Fibroblast of skin of right quadriceps (primary cell): ENCODE data around the gene MBOAT2.
"Not testable (repeated sequence)": the region's sequence is repeated elsewhere in the genome, so short reads cannot be mapped to it uniquely, and the experiment has no call there.

Experiments used
- DNase-seq: peaks from one replicate; pipeline ENCODE4 v3.0.0-alpha.2; 2013

The MBOAT2 gene

GRCh38 chr2:8939486-8940114 is 63.9 kb downstream of the MBOAT2 start:
- DNase-seq: no peak

- DNase-seq: no peak
Observed at GRCh38 chr2:8938384-8938783, 65.1 kb downstream of the MBOAT2 start.

- no peak for DNase-seq
Observed at GRCh38 chr2:8935982-8936381, 67.5 kb downstream of the MBOAT2 start.

GRCh38 chr2:8934338-8934737 is 69.1 kb downstream of the MBOAT2 start:
- DNase-seq: no peak

GRCh38 chr2:8932702-8933101 is 70.8 kb downstream of the MBOAT2 start:
- no peak for DNase-seq

GRCh38 chr2:8930185-8930584 is 73.3 kb downstream of the MBOAT2 start:
- not testable (repeated sequence) for DNase-seq

GRCh38 chr2:8929128-8929527 is 74.4 kb downstream of the MBOAT2 start:
- no peak for DNase-seq

- no peak for DNase-seq
Observed at GRCh38 chr2:8927510-8928455, 75.7 kb downstream of the MBOAT2 start.

GRCh38 chr2:8926356-8926755 is 77.1 kb downstream of the MBOAT2 start:
- DNase-seq: no peak

- DNase-seq: no peak
Observed at GRCh38 chr2:8925411-8925810, 78.1 kb downstream of the MBOAT2 start.

GRCh38 chr2:8923183-8923582 is 80.3 kb downstream of the MBOAT2 start:
- DNase-seq: no peak

- DNase-seq: no peak
Observed at GRCh38 chr2:8922431-8922830, 81.1 kb downstream of the MBOAT2 start.

GRCh38 chr2:8918412-8918811 is 85.1 kb downstream of the MBOAT2 start:
- DNase-seq: no peak

GRCh38 chr2:8915941-8916340 is 87.5 kb downstream of the MBOAT2 start:
- DNase-seq: no peak

- DNase-seq: not testable (repeated sequence)
Observed at GRCh38 chr2:8913767-8914166, 89.7 kb downstream of the MBOAT2 start.

GRCh38 chr2:8907764-8908288 is 95.7 kb downstream of the MBOAT2 start:
- no peak for DNase-seq

- DNase-seq: not testable (repeated sequence)
Observed at GRCh38 chr2:8903924-8904323, 99.6 kb downstream of the MBOAT2 start.

GRCh38 chr2:8902757-8903156 is 100.7 kb downstream of the MBOAT2 start:
- not testable (repeated sequence) for DNase-seq

- not testable (repeated sequence) for DNase-seq
Observed at GRCh38 chr2:8897206-8897605, 106.3 kb downstream of the MBOAT2 start.

- DNase-seq: not testable (repeated sequence)
Observed at GRCh38 chr2:8896671-8897070, 106.8 kb downstream of the MBOAT2 start.

GRCh38 chr2:8895087-8895912 is 108.2 kb downstream of the MBOAT2 start:
- not testable (repeated sequence) for DNase-seq

- DNase-seq: no peak
Observed at GRCh38 chr2:8893978-8894820, 109.3 kb downstream of the MBOAT2 start.
